K562 (cell line): Measurements from ENCODE around the gene CTXN1. TPM values are rescaled to one million over a fixed set of nuclear protein-coding genes. Genes with fewer than 3 reads are reported as not detected.
A peak's percentile ranks its signal among the peaks of the same experiment; 100 is the strongest.

ENCODE experiments used
- ATAC-seq: fragments of 200-7000 bp; cut with Tn5 transposase; 3 replicates; pipeline ENCODE4 v1.9.1; 2020; ENCODE audit warnings: moderate library complexity
- BruUV-seq: library from RNA; stranded (reverse); fragments of 400-500 nt; replicated peaks from 2 replicates; lab custom pipeline; 2021; lab: Mats Ljungman, UMichigan
- CTCF ChIA-PET: fragments of 300-600 bp; formaldehyde crosslinking; extraction: SDS; loops from one replicate; lab custom pipeline; 2021; ENCODE audit warnings: low intra/inter-chr PET ratio; lab: Yijun Ruan, JAX
- POLR2A ChIA-PET: fragments of 300-600, 350-650 bp; sonication (Branson Sonifier 250); formaldehyde crosslinking; extraction: SDS; loops from one replicate; lab custom pipeline; 2021; ENCODE audit warnings: antibody characterized with exemption, inconsistent platforms; lab: Yijun Ruan, JAX
- DNase-seq, 4 experiments: peaks; one replicate each; pipeline versions ENCODE4 v3.0.0 to v3.0.0-alpha.2; 2011 to 2018; ENCODE audit warnings: low spot score in 3 of 4, mixed read lengths in 3 of 4; ENCODE audit errors: extremely low read depth in 1 of 4
- FAIRE-seq: peaks from 2 replicates; lab custom pipeline; 2011; peaks lifted over from hg19 to GRCh38; lab: Jason Lieb, UNC
- H2AFZ ChIP-seq: 2 replicates; pipeline ENCODE4 v1.6.0; 2011; ENCODE audit warnings: low read depth, low read length, control low read depth, inconsistent platforms
- H3K27ac ChIP-seq: fragments of 200-600 bp; 3 replicates; pipeline ENCODE4 v1.8.0; 2011; ENCODE audit warnings: low read depth, mild to moderate bottlenecking, control low read depth, inconsistent platforms, low read length, moderate library complexity, mixed read lengths; ENCODE audit errors: extremely low read depth
- H3K27me3 ChIP-seq, 2 experiments: fragments of 300-600 bp in 1 of 2; 2 replicates in 1 of 2; 3 replicates in 1 of 2; pipeline versions ENCODE4 v1.6.0 to v1.8.0; 2011; ENCODE audit warnings: inconsistent platforms in 2 of 2, low read length in 2 of 2, mild to moderate bottlenecking in 1 of 2, mixed read lengths in 1 of 2, moderate library complexity in 1 of 2; ENCODE audit not compliant: control insufficient read depth in 2 of 2, insufficient read depth in 2 of 2
- H3K36me3 ChIP-seq: fragments of 300-600 bp; 3 replicates; pipeline ENCODE4 v1.8.0; 2011; ENCODE audit warnings: mild to moderate bottlenecking, low read length, inconsistent platforms; ENCODE audit not compliant: control insufficient read depth, insufficient read depth
- H3K4me1 ChIP-seq, 2 experiments: fragments of 200-600 bp in 1 of 2; replicated peaks in 1 of 2; 2 replicates in 1 of 2; 3 replicates in 1 of 2; pipeline versions ENCODE4 v1.5.1 to v1.8.0; 2011; ENCODE audit warnings: inconsistent platforms in 2 of 2, low read length in 2 of 2, mild to moderate bottlenecking in 1 of 2, mixed read lengths in 1 of 2, moderate library complexity in 1 of 2; ENCODE audit not compliant: control insufficient read depth in 2 of 2, insufficient read depth in 2 of 2
- H3K4me2 ChIP-seq: 2 replicates; pipeline ENCODE4 v1.6.1; 2011; ENCODE audit warnings: low read length, control low read depth, inconsistent platforms, mixed read lengths; ENCODE audit not compliant: insufficient read depth
- H3K4me3 ChIP-seq: fragments of 200-600 bp; sonication (generic), shearing (Covaris generic); 2 replicates; pipeline ENCODE4 v1.5.1; 2016; ENCODE audit warnings: control low read depth, inconsistent platforms
- H3K79me2 ChIP-seq: fragments of 200-600 bp; 3 replicates; pipeline ENCODE4 v1.8.0; 2011; ENCODE audit warnings: low read length, inconsistent platforms; ENCODE audit not compliant: control insufficient read depth, insufficient read depth
- H3K9ac ChIP-seq, 2 experiments: 2 replicates each; pipeline versions ENCODE4 v1.6.0 to v1.6.1; 2011; ENCODE audit warnings: low read depth in 2 of 2, low read length in 2 of 2, control low read depth in 1 of 2, inconsistent platforms in 1 of 2, mild to moderate bottlenecking in 1 of 2, mixed read lengths in 1 of 2; ENCODE audit not compliant: insufficient read depth in 1 of 2
- H3K9me1 ChIP-seq: one replicate; pipeline ENCODE4 v1.6.0; 2011; ENCODE audit warnings: inconsistent platforms, mild to moderate bottlenecking, low read length, moderate library complexity; ENCODE audit not compliant: control insufficient read depth, insufficient read depth
- H3K9me3 ChIP-seq: replicated peaks from 2 replicates; pipeline ENCODE4 v1.5.1; 2011; ENCODE audit warnings: low read depth, low read length, inconsistent platforms; ENCODE audit not compliant: control insufficient read depth, insufficient read depth
- H4K20me1 ChIP-seq: replicated peaks from 2 replicates; pipeline ENCODE4 v1.6.1; 2011; ENCODE audit warnings: low read length, inconsistent platforms, mixed read lengths; ENCODE audit not compliant: control insufficient read depth, insufficient read depth
- CREM ChIP-seq: IDR thresholded peaks from 2 replicates; pipeline ENCODE4 v1.6.1; 2014; ENCODE audit warnings: antibody characterized with exemption, low read depth
- DMBX1 ChIP-seq: fragments of 250-450 bp; sonication (Bioruptor Pico); IDR thresholded peaks from 2 replicates; pipeline ENCODE4 v1.8.0; 2022; ENCODE audit warnings: inconsistent platforms, mild to moderate bottlenecking, moderate library complexity, borderline replicate concordance
- KLF1 ChIP-seq: fragments of 450-650 bp; IDR thresholded peaks from 2 replicates; pipeline ENCODE4 v1.6.1; 2016; ENCODE audit warnings: missing genetic modification characterization, missing compliant biosample characterization
- MECOM ChIP-seq: fragments of 250-450 bp; sonication (Bioruptor Pico); IDR thresholded peaks from 2 replicates; pipeline ENCODE4 v1.8.0; 2022; ENCODE audit warnings: inconsistent platforms
- NR3C1 ChIP-seq: sonication (generic); formaldehyde crosslinking; IDR thresholded peaks from 2 replicates; pipeline ENCODE4 v1.8.1; 2022; ENCODE audit warnings: missing genetic modification reagents
- POLR2G ChIP-seq: fragments of 200-400 bp; formaldehyde crosslinking; IDR thresholded peaks from 2 replicates; pipeline ENCODE4 v1.6.1; 2017; ENCODE audit warnings: low read depth, mild to moderate bottlenecking, antibody characterized with exemption, low read length, moderate library complexity
- RBFOX2 ChIP-seq: fragments of 200-400 bp; formaldehyde crosslinking; IDR thresholded peaks from 2 replicates; pipeline ENCODE4 v1.6.1; 2017; ENCODE audit warnings: low read depth, mild to moderate bottlenecking, low read length, moderate library complexity
- RCOR1 ChIP-seq, 2 experiments: IDR thresholded peaks; 2 replicates each; pipeline ENCODE4 v1.6.1; 2012; ENCODE audit warnings: low read depth in 2 of 2, low read length in 2 of 2, borderline replicate concordance in 1 of 2, improper control_type of control experiment in 1 of 2
- WGBS: fragments of 100-300 bp; shearing (Covaris generic); methylation state at CpG from one replicate; pipeline ENCODE4 v1.1.6; 2016; ENCODE audit warnings: low coverage, mixed read lengths; ENCODE audit not compliant: insufficient coverage; ENCODE audit errors: missing lambda C conversion rate; 5-methylcytosine and 5-hydroxymethylcytosine counted together
- in situ Hi-C: fragments of 300-500 bp; cut with MboI; formaldehyde crosslinking; loops from 4 replicates; pipeline ENCODE4 v1.15.0; 2018; ENCODE audit warnings: inconsistent platforms, mixed read lengths
- intact Hi-C: fragments of 100-400 bp; cut with micrococcal nuclease; formaldehyde crosslinking; loops from 2 replicates; pipeline ENCODE4 v1.14.2; 2022
- polyA plus RNA-seq, 8 experiments: library from polyadenylated mRNA; depleted of rRNA in 4 of 8; stranded (reverse) in 5 of 8; unstranded in 3 of 8; fragments of >200 nt; fragmentation: Nextera tagmentation in 2 of 8; fragmentation: Illumina TruSeq in 1 of 8; extraction: Ambion mirVana in 2 of 8; extraction: Trizol in 1 of 8; gene quantifications; 2 replicates each; pipeline versions ENCODE4 v1.2.1 to v1.2.3, GENCODE V29; 2011 to 2014; ENCODE audit warnings: inconsistent platforms in 1 of 8, missing spikeins in 1 of 8
- total RNA-seq, 7 experiments: library from RNA; depleted of rRNA in 6 of 7; stranded (reverse); fragments of >200 nt in 6 of 7; fragmentation: Illumina TruSeq in 2 of 7; extraction: Trizol in 2 of 7; gene quantifications; 2 replicates each; pipeline versions ENCODE4 v1.2.1 to v1.2.3, GENCODE V29; 2011 to 2021; ENCODE audit warnings: low replicate concordance in 1 of 7
- TF ChIP-seq, protein P1 (sequence below): sonication (generic); formaldehyde crosslinking; IDR thresholded peaks from 2 replicates; pipeline ENCODE4 v1.8.1; 2023; ENCODE audit warnings: mild to moderate bottlenecking, missing genetic modification reagents

The CTXN1 gene
- total and polyA plus RNA-seq, 9 of the 15 experiments (the other 6 are each of a cell fraction or from before 2014, with no cell fraction given), result 0.15 to 37.4 (median 1.8) TPM; not detected in 2

DNA sequence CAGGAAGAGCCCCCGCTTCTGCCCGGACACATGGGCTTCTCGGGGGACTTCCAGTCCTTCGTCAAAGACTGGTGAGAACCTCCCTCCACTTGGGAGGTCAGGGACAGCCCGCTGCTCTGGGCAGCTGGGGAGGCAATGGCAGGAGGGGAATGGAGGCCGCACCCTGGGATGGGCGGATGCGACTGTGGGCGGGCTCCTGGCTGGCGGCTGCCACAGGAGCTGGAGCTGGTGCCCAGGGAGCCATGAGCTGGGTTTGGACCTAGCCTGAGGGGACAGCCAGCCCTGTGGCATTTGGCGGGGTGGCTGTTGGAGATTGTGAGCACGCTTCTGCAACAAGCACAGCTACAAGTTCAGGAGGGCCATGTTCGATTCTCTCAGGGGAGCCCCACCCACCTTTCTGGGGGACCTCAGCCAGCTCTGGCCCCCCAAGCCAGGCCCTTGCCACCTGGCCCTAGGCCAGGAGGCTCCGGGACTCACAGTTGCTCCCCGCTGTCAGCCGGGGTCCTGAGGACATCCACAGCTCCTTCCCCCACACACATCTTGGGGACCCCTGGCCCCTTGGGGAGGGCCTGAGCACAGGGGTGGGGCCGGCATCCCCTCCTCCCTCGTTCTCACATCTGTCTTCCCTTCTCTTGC, 14.3 kb downstream of the CTXN1 start:
- TF ChIP-seq CREM (no peak), POLR2G (0 out of 2 replicates have a peak, but pooled peaks have one; percentile 52)
- Histone ChIP-seq H3K4me2 (no peak overlapping the region), H3K4me1 (peaks cover 0 to 81% of the 10 kb centered on the region in 2 experiments; a peak in 3 of 5 replicates), H3K27me3 (no peaks in the 10 kb centered on the region), H3K9me1 (no peaks in the 10 kb centered on the region), H2AFZ (no peak overlapping the region), H3K9ac (no peak overlapping the region; a peak in 1 of 4 replicates), H3K36me3 (peaks cover 44% of the 10 kb centered on the region; the same call in 1 of the 3 replicates), H3K9me3 (no peaks in the 10 kb centered on the region), H3K27ac (no peak overlapping the region), H4K20me1 (no peaks in the 10 kb centered on the region), H3K79me2 (peaks cover 17% of the 10 kb centered on the region), H3K4me3 (no peak overlapping the region)
- ChIA-PET CTCF (no interaction called here), POLR2A (interaction anchor here (0.8 to 2.1 kb wide), 3 partner anchors 9 to 42 kb away, joined by 3 to 13 read pairs (median 7); partner anchors contain the start of gene SNAPC2)
- no peak for DNase-seq
- in situ Hi-C loops (no loop called here), intact Hi-C loops (no loop called here)
- BruUV-seq, result no TSS peak
- WGBS, result 97% methylated on average over 11 of the region's 18 CpGs
- ATAC-seq, result no peak
- FAIRE-seq, result no peak

DNA sequence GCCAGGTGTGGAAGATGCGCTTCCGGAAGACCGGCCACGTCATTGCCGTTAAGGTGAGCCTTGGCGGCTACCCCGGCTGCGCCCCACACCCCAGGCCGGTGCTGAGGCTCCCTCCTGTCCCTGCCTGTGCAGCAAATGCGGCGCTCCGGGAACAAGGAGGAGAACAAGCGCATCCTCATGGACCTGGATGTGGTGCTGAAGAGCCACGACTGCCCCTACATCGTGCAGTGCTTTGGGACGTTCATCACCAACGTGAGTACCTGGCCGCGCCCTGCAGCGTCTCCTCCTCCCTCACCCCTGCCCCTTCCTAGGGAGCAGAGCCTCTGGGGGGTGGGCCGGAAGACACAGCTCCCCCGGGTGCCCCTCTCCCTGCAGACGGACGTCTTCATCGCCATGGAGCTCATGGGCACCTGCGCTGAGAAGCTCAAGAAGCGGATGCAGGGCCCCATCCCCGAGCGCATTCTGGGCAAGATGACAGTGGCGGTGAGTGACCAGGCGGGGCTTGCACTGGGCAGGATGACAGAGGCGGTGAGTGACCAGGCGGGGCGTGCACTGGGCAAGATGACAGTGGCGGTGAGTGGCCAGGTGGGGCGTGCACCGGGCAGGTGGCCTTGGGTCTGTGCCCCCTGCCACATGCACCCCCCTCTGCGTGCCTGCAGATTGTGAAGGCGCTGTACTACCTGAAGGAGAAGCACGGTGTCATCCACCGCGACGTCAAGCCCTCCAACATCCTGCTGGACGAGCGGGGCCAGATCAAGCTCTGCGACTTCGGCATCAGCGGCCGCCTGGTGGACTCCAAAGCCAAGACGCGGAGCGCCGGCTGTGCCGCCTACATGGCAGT, 15.4 kb downstream of the CTXN1 start:
- FAIRE-seq (no peak), ATAC-seq (no peak), DNase-seq (no peak)
- H3K27ac ChIP-seq, result no peak overlapping the region
- in situ Hi-C loops, result no loop called here
- no peaks in the 10 kb centered on the region for H4K20me1 ChIP-seq
- intact Hi-C loops, result no loop called here
- H3K4me3 ChIP-seq, result no peak overlapping the region
- peaks cover 0 to 84% of the 10 kb centered on the region in 2 experiments; a peak in 3 of 5 replicates for H3K4me1 ChIP-seq
- no peak overlapping the region for H3K4me2 ChIP-seq
- no peaks in the 10 kb centered on the region for H3K9me1 ChIP-seq
- no peaks in the 10 kb centered on the region for H3K27me3 ChIP-seq
- no TSS peak for BruUV-seq
- H3K36me3 ChIP-seq, result peaks cover 53% of the 10 kb centered on the region; the same call in 1 of the 3 replicates
- no peaks in the 10 kb centered on the region for H3K9me3 ChIP-seq
- H2AFZ ChIP-seq, result no peak overlapping the region
- ChIA-PET POLR2A (interaction anchor here (0.6 to 2.1 kb wide), 2 partner anchors 10 to 41 kb away, joined by 3 to 13 read pairs; partner anchors contain the start of gene SNAPC2), CTCF (no interaction called here)
- WGBS, result 90% methylated on average over 26 of the region's 54 CpGs
- H3K79me2 ChIP-seq, result peaks cover 28% of the 10 kb centered on the region
- H3K9ac ChIP-seq, result no peak overlapping the region
- TF ChIP-seq RCOR1 (IDR thresholded peaks at IDR 0.05; ENCODE audit: borderline replicate concordance in 1 of 2, low read depth in 2 of 2, low read length in 2 of 2), result no peak
- TF ChIP-seq KLF1, result no peak
- TF ChIP-seq DMBX1 (CRISPR knock-in tag), result no peak
- TF ChIP-seq NR3C1 (CRISPR knock-in tag), result no peak
- TF ChIP-seq POLR2G, result peak; percentile 52
- peak; percentile 55 for TF ChIP-seq RBFOX2
- TF ChIP-seq, protein P1, sequence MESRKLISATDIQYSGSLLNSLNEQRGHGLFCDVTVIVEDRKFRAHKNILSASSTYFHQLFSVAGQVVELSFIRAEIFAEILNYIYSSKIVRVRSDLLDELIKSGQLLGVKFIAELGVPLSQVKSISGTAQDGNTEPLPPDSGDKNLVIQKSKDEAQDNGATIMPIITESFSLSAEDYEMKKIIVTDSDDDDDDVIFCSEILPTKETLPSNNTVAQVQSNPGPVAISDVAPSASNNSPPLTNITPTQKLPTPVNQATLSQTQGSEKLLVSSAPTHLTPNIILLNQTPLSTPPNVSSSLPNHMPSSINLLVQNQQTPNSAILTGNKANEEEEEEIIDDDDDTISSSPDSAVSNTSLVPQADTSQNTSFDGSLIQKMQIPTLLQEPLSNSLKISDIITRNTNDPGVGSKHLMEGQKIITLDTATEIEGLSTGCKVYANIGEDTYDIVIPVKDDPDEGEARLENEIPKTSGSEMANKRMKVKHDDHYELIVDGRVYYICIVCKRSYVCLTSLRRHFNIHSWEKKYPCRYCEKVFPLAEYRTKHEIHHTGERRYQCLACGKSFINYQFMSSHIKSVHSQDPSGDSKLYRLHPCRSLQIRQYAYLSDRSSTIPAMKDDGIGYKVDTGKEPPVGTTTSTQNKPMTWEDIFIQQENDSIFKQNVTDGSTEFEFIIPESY (CRISPR knock-in tag), result peak; percentile 52; the same call in 1 of the 2 replicates
- TF ChIP-seq MECOM (CRISPR knock-in tag), result no peak
